ENCODE data around the gene TTLL8. TPM values are rescaled to one million over a fixed set of nuclear protein-coding genes. Genes with fewer than 3 reads are reported as not detected.

The TTLL8 gene
- total RNA-seq (not detected), polyA plus RNA-seq (not detected)
- long read RNA-seq, donor 1: 0 reads
- long read RNA-seq, donor 2: 0 reads

DNA sequence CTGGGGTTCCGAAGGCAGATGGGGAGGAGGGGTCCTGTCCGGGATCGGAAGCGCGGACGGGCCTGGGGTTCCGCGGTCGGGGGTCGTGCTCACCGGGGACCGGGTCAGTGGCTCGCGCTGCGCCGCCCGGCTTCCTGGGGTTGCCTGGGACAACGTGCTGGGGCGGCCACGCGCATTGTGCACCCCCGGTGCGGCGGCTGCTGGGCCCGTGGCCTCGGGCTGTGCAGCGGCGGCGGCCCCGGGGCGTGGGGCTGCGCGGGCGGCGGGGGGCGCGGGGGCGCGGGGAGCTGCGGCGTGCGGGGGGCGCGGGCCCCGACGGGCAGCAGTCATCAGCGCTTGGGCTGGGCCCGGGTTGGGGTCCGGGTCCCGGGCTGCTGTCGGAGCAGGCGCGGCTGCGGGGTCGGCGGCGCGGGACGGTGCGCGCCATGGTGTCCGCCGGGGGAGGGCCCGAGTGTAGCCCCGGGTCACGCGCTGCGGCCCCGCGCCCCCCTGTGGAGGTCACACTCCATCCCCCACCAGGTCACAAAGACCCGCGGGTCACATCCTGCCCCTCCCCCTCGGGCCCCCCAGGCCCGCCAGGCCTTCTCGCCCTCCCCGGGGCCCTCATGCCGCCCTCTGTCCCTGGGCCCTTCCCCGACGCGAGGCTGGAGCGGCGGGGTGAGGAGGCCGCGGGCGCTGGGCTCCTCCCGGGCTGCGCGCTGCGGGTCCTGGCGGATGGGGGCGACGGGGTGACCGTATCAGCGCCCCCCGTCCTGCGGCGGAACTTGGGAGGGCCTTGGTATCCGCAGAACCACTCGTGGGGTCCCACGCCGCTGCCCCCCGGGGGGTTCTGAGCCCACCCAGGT lies at the start of gene TTLL8:
Gene TTLL8 (minus strand): TSS at position 238 of the 845 bp plus-strand sequence.
- no peaks in the 10 kb centered on the region for H3K36me3 ChIP-seq (ENCODE audit: insufficient read depth in 1 of 2, low read depth in 1 of 2)
- DNase-seq: no peak
- peaks cover 0 to 38% (median 35%) of the 10 kb centered on the region in 3 donors for H3K27me3 ChIP-seq (ENCODE audit: insufficient read depth in 3 of 3, low read length in 2 of 3)
- no peak within 1 kb of the TSS for H3K4me3 ChIP-seq
- H3K4me1 ChIP-seq: peaks cover 3% of the 10 kb centered on the region
- no peak within 1 kb of the TSS for H3K27ac ChIP-seq
- intact Hi-C loops (cut with DNase I): no loop called here
- TF ChIP-seq, protein P1, sequence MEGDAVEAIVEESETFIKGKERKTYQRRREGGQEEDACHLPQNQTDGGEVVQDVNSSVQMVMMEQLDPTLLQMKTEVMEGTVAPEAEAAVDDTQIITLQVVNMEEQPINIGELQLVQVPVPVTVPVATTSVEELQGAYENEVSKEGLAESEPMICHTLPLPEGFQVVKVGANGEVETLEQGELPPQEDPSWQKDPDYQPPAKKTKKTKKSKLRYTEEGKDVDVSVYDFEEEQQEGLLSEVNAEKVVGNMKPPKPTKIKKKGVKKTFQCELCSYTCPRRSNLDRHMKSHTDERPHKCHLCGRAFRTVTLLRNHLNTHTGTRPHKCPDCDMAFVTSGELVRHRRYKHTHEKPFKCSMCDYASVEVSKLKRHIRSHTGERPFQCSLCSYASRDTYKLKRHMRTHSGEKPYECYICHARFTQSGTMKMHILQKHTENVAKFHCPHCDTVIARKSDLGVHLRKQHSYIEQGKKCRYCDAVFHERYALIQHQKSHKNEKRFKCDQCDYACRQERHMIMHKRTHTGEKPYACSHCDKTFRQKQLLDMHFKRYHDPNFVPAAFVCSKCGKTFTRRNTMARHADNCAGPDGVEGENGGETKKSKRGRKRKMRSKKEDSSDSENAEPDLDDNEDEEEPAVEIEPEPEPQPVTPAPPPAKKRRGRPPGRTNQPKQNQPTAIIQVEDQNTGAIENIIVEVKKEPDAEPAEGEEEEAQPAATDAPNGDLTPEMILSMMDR (IDR thresholded peaks at IDR 0.05): no peak
- peaks cover 5% of the 10 kb centered on the region for H3K9me3 ChIP-seq
- 5 to 26% (median 8%) methylated on average over 19 to 100 of the region's 102 CpGs for WGBS, 3 donors
- ATAC-seq: peak in 1 of 4 donors; percentile 26

DNA sequence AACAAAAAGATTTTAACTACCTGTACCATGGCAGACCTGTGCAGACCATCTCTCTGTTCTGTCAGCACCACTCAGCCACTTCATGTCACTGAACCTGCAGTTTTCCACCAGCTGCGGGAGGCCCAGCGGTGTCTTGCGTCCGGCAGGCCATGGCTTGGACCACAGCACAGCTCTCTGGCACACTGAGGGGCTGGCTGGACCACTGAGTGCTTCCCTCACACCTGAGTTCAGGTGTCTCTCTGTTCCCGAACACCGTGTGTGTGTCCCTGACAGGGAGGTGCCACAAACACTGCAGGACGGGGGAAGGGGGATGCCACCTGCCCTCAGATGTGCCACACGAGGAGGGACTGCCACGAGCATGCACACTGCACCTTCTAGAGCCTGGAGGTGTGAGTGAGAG lies 49.4 kb upstream of the TTLL8 start:
- WGBS, 3 donors: 78 to 85% (median 80%) methylated on average over 9 of the region's 9 CpGs
- ATAC-seq: no peak
- peaks cover 0 to 20% (median 0%) of the 10 kb centered on the region in 3 donors for H3K27me3 ChIP-seq (ENCODE audit: insufficient read depth in 3 of 3, low read length in 2 of 3)
- no peak overlapping the region for H3K4me3 ChIP-seq
- intact Hi-C loops (cut with DNase I): no loop called here
- no peak overlapping the region for H3K27ac ChIP-seq
- H3K9me3 ChIP-seq: no peaks in the 10 kb centered on the region
- no peak for DNase-seq
- no peaks in the 10 kb centered on the region for H3K4me1 ChIP-seq
- no peaks in the 10 kb centered on the region for H3K36me3 ChIP-seq (ENCODE audit: insufficient read depth in 1 of 2, low read depth in 1 of 2)
- TF ChIP-seq, protein P1 (IDR thresholded peaks at IDR 0.05): no peak

DNA sequence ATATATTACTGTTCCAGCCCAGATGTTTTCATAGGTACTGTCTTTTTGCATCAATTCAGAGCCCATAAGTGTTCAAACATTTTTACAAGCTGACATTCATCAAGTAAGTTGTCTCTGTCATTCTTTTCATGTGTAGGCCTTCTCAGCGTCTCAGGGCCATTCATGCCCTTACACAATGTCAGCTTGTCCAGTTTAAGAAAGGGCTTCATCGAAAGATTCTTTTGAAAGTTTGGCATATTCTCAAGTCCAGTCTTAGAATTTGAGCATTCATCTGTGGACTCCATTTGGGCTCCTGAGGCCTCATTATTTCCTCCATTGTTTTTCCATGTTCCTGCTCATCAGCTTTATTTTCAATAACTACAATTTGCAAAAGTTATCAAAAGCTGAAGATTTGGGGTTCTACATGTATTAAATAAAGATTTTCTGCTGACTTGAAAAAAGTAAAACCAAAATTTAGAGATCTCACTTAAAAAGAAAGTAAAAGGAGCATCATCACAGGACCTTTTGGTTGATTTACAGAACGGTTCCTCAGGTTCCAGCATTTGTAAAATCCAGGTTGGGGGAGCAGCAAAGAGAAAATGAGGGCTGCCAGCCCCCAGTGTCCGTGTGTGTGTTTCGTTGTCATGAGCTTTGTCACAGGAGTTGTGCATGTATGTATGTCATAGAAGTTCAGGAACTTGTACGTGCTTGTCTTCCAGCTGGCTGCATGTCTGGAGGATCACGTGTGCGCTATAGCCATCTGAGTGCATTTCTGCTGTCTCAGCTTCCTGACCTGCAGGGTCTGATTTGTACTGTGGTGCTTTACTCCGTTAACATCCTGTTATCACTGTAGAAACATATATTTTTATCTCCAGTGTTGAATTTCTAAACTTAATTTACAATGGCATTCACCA lies 47.4 kb upstream of the TTLL8 start:
- H3K4me1 ChIP-seq: no peaks in the 10 kb centered on the region
- ATAC-seq (no peak), DNase-seq (no peak)
- H3K4me3 ChIP-seq: no peak overlapping the region
- intact Hi-C loops (cut with DNase I): no loop called here
- peaks cover 0 to 10% (median 0%) of the 10 kb centered on the region in 3 donors for H3K27me3 ChIP-seq (ENCODE audit: insufficient read depth in 3 of 3, low read length in 2 of 3)
- no peak overlapping the region for H3K27ac ChIP-seq
- TF ChIP-seq, protein P1 (IDR thresholded peaks at IDR 0.05): no peak
- WGBS, 3 donors: 42 to 53% (median 47%) methylated on average over 9 of the region's 9 CpGs
- H3K36me3 ChIP-seq (ENCODE audit: insufficient read depth in 1 of 2, low read depth in 1 of 2): no peaks in the 10 kb centered on the region
- no peaks in the 10 kb centered on the region for H3K9me3 ChIP-seq

GRCh38 chr22:50104141-50104544 lies 46.0 kb upstream of the TTLL8 start:
- peaks cover 0 to 6% (median 0%) of the 10 kb centered on the region in 3 donors for H3K27me3 ChIP-seq (ENCODE audit: insufficient read depth in 3 of 3, low read length in 2 of 3)
- intact Hi-C loops (cut with DNase I): no loop called here
- DNase-seq: no peak
- no peak for ATAC-seq
- H3K36me3 ChIP-seq (ENCODE audit: insufficient read depth in 1 of 2, low read depth in 1 of 2): no peaks in the 10 kb centered on the region
- no peaks in the 10 kb centered on the region for H3K4me1 ChIP-seq
- no peak overlapping the region for H3K27ac ChIP-seq
- no peaks in the 10 kb centered on the region for H3K9me3 ChIP-seq
- 48 to 56% (median 51%) methylated on average over 6 of the region's 6 CpGs for WGBS, 3 donors
- TF ChIP-seq, protein P1 (IDR thresholded peaks at IDR 0.05): no peak
- no peak overlapping the region for H3K4me3 ChIP-seq

Measured in psoas muscle (tissue), 8 donors.